Stimulated activated CD4-positive, alpha-beta T cell treated with anti-CD3 and anti-CD28 coated beads, Interleukin-2, amount 100 ng/mL, for 24 hours (primary cell): ENCODE measurements around the gene FBXL22.
"Not testable (repeated sequence)": the region's sequence is repeated elsewhere in the genome, so short reads cannot be mapped to it uniquely, and the experiment has no call there.

ENCODE experiments used
- DNase-seq, 2 donors: peaks; one replicate each; pipeline ENCODE4 v3.0.0-alpha.2; 2020

FBXL22 gene

DNA sequence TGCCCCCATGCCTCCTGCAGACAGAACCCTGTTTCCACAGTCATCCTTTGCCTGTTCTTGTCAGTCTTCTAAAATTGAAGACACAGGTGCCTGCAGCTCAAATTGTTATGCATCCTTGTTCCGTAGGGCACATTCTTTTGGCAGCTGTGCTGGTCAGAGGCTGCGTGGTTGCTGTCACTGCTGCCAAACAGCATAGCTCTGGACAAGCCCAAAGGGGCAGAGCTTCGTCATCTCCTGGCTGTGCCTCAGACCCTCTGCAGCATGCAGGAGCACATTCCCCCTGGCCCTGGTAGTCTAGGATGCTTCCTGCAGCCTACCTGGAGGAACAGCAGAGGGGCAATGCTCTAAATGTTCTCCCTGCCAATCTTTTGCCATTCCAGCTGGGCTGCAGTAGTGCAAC lies 2.1 kb upstream of the FBXL22 start:
- no peak for DNase-seq

DNA sequence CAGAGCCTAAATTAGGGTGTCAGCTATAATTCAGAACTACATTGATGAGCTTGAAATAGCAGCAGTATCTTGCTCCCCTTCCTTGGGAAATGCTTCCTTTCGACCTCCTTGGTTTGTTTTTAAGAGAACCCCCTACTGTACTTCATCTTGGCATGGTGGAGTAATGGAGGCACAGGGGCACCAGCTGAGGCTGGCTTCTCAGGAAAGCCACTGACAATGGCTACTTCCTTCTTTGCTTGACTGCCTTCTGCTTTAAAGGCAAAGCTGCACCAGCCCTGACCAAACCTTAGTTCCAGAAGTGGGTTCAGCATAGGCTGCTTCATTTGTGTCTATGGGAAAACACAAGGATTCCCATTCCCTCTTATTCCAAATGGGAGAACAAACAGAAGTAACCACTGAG lies 1.5 kb upstream of the FBXL22 start:
- DNase-seq = no peak

DNA sequence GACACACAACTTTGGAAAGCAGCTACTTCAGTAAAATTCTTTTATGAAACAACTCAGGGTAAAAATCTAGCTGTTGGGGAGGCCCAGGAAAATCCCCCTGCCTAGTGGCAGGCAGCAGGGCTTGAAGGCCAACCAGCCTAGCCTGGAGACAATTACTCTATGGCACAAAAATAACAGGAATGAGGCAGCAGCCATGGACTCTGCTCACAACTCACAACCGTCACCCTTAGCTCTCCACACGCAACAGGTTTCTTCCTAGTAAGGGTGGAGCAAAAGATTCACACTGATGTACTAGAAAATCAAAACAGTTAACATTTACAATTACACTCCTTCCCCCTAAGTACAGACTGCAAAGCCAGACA lies 530 bp upstream of the FBXL22 start:
- DNase-seq = no peak

DNA sequence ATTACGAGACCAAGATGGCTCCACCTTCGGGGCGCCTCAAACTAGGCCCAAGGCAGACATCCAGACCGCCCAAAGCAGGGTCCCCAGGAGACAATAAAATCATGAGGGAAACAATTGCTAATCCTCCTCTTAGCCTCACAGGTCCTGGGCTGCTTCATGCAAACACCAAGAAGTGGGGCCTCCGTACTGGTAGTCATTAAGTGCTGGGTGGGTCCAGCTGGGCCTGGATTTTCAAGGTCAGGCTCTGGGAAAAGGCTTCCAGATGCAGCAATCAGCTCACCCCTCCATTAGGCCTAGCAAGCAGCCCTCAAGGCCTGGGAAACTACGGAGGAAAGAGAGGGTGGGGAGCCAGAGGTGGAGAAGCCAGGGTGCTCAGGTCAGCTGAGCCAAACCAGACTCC lies 634 bp downstream of the FBXL22 start:
- no peak for DNase-seq

GRCh38 chr15:63598473-63599400 lies 1.6 kb downstream of the FBXL22 start:
- no peak for DNase-seq

DNA sequence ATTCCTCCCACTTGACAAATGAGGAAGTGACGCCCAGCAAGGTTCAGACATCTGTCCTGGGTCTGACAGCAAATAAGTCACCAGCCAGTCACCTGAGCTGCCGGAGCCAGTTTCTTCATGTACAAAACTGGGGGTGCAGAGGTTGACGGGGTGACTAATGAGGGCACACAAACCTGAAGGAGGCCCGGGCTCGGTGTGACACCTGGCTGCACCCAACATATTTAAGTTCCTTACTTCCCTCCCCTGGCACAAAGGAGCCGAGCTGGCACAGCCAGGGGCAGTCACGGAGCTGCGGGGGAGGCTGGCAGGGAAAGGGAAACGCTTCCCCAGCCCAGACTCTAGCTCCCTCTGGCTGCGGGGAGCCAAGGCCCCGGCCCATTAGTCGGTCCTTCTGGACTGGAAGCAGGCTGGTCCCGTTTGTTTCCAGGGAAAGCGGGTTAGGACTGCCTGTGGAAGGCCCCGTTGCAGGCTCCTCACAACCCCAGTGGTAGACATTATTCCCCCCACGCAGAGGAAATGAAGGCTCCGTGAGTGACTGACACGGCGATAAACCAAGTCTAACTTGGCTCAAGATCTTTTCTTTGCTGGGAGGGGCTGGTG lies 2.3 kb downstream of the FBXL22 start:
- DNase-seq = peak; percentile 46

DNA sequence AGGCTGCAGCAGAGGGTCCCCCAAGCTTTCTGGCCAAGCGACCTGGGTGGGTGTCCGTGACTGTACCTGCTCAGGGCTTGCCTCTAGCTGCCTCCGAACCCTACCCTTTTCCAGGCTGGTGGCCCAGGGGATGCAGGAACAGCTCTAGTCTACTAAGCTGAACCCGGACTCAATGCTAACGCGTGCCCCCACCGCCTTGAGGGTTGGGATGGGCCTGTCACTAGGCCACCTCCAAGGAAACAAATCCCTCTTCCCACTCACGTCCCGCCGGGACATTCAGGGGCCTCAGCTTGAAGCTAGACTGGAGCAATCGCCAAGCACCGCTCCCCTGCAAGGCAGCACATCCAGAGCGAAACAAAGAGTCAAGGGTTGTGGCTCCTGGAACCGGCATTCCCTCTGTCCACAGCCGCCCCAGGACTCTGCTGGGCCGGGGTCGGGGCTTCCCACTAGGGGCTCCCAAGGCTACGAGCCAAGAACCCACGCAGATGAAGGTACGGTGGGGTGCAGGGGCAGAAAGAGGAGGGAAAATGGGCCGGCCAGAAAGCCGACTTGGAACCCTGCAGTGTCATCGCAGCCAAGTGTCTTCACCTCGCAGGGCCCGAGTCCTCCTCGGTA lies 2.9 kb downstream of the FBXL22 start:
- peak; percentile 32 to 48 for DNase-seq

DNA sequence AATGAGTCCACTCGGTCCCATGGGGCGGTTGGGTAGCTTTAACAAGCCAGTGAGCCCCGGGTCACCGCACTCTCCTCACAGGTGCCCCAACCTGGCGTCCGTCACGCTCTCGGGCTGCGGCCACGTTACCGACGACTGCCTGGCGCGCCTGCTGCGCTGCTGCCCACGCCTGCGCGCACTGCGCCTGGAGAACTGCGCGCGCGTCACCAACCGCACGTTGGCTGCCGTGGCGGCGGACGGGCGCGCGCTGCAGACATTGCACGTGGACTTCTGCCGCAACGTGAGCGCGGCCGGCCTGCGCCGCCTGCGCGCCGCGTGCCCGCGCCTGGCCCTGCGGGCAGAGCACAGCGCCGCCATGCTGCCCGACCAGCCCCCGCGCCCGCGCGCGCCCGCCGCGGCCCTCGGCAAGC lies 3.4 kb downstream of the FBXL22 start:
- peak; percentile 89 to 93 for DNase-seq

DNA sequence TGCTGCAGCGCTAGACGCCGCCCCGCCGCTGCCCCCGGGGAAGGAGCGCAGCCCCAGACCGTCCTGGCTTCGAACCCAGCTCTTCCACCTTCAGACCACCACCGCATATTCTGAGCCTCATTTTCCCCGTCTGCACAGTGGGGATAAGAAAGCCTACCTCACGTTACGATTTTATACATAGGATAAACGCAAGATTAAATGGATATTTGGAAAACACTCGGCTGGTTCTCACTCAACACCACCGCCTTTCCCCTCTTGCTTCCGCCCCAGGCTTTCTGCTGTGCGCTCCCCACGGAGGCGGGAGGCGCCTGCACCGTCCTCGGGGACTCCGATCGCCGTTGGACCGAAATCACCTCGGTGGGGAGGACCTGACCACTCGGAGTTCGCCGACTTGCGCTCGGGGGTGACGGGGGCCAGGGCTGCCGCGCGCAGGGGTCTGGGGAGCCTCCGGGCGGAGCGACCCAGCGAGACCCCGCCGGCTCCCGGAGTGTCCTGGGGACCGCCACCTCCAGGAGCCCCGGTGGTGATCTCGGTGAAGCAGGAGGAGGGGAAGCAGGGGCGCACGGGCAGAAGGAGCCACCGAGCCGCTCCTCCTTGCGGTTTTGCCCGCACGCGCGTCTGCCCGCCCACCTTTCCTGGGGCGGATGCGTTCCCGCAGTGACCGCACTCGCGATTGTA lies 4.0 kb downstream of the FBXL22 start:
- peak; percentile 63 to 66 for DNase-seq

DNA sequence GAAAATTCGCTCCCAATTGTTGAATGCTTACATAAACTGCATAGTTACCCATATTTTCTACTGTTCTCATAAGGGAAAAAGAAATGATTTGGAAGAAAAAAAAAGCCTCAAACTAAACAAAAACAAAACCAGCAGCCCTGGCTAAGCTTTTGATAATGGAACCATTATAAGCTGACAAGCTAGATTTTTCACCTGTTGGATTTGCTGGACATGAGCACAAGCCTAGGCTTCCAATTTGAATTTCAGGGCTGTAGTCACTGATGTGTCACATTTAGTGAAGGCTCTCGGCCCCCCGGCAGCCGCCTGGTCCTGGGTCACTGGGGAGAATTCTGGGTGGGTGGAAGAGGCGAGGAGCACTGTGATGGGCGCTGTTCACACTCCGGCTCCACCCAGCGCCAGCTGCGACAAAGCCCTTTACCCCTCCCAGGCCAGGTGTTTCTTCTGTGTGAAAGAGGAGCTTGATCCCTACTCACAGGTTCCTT lies 4.6 kb downstream of the FBXL22 start:
- no peak for DNase-seq

DNA sequence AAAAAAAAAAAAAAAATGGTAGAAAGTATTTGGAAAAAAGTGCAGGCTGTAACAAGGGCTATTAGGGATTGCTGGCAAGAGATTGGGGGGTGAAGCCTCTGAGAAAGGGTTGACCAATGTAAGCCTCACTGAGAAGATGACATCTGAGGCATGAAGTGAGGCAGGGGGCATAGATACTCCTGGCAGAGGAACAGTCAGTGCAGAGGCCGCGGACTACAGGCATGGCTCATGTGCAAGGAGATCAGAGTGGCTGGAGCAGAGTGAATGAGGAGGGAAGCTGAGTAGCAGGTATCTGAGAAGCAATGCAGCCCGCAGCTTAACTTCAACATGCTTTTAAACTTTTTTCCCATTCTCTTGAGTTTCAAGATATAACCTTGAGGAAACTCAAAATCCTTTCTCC lies 5.4 kb downstream of the FBXL22 start:
- DNase-seq = no peak

DNA sequence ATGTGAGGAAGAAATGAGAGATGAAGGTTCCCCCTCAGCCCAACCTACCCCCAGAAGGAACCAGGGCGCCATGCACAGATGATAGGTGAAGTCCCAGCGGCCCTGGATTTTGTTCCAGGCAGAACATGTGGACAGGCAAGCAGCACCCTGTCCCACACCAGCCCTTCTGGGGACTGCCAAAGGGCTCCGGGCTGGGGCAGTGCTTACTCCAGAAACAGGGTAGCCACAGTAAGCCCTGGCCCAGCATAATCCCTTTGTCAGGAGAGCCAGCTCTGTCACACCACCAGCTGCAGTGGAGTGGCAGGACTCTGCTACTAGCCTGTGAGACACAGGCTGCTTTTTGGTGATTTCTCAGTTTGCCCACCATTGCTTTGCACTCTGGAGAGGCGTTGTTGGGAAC lies 6.3 kb downstream of the FBXL22 start:
- no peak for DNase-seq

DNA sequence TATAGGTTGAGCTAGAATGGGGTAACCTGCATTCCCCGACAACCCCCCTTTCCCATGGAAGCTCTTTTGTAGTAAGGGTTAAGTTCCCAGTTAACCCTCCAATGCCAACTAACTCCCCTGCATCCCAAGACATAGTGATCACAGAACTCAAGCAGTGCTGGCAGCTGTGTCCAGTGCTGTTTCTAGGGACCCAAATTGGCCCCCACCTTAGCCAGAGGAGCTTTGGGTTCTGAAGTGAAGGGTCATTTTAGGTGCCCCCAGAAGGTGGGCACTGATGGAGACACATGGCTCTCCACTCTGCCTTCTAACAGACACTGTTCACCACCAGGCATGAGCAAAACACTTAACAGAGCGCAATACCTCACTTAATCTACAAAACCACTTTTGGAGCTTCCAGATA lies 7.1 kb downstream of the FBXL22 start:
- no peak for DNase-seq

GRCh38 chr15:63605036-63605435 lies 7.8 kb downstream of the FBXL22 start:
- DNase-seq = no peak

GRCh38 chr15:63605816-63606215 lies 8.6 kb downstream of the FBXL22 start:
- DNase-seq = peak; percentile 48 to 63

DNA sequence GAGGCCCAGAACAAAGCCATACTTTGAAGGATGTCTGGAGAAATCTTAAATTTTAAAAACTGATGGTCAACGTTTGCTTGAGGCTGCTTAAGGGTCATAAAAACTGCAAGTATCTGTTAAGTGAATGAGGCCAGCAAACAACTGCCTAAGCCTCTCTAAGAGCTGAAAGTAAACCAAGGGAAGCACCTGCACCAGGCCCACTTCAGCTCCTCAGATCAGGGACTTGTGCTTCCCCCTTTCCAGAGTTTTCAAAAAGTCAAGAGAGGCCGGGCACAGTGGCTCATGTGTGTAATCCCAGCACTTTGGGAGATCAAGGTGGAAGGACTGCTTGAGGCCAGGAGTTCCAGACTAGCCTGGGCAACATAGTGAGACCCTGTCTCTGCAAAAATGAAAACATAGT lies 9.1 kb downstream of the FBXL22 start:
- DNase-seq = no peak

DNA sequence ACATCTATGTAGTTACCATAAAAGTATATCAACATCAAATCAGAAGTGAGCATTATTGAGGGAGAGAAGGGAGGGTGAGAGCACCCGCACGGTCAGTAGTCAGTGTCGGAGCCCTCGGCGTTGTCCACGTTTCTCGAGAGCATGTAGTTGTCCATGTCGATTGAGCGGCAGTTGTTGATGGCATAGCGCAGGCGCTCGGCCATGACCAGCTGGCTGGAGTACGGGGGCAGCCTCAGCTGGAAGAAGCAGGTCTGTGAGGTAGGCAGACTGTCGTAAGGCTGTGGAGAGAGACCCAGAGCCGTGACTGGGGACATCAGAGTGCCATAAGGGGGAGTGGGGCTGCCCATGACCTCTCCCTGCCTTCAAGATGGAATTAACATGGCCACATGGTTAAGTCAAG lies 11.8 kb downstream of the FBXL22 start:
- no peak for DNase-seq

DNA sequence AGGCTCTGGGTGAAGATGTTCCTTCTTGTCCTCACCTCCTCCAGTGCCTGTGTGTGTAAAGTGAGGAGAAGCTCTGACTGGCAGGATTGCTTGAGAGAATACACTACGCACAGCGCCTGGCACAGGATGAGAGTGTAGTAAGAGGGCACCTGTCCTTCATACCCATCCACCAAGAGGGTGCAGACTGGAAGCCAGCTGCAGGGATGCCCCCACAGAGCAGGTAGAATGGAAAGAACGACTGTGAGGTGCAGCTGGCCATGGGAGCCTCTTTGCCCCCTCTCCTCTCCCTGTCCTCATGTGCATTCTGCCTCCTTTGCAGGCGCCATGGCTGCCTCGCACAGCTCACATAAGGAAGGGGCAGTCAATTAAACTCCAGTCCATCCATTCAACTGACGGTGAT lies 12.3 kb downstream of the FBXL22 start:
- no peak for DNase-seq

- peak; percentile 73 to 81 for DNase-seq
Measured at GRCh38 chr15:63610209-63610841, 13.1 kb downstream of the FBXL22 start.

GRCh38 chr15:63611177-63611576 lies 14.0 kb downstream of the FBXL22 start:
- no peak for DNase-seq

GRCh38 chr15:63612300-63612699 lies 15.1 kb downstream of the FBXL22 start:
- DNase-seq = no peak

- DNase-seq = no peak
Measured at GRCh38 chr15:63615935-63616334, 18.7 kb downstream of the FBXL22 start.

GRCh38 chr15:63617147-63617546 lies 20.0 kb downstream of the FBXL22 start:
- not testable (repeated sequence) for DNase-seq
